Fibroblast of villous mesenchyme (primary cell): ENCODE measurements around the gene CCDC8. TPM values are rescaled to one million over a fixed set of nuclear protein-coding genes. Genes with fewer than 3 reads are reported as not detected.

Experiments
- DNase-seq: peaks from one replicate; pipeline ENCODE4 v3.0.0-alpha.2; 2010; ENCODE audit warnings: low read depth
- H3K4me3 ChIP-seq: 2 replicates; pipeline ENCODE4 v1.5.1; 2011; ENCODE audit warnings: low read depth, mild to moderate bottlenecking, low read length
- CTCF ChIP-seq: IDR thresholded peaks from 2 replicates; pipeline ENCODE4 v1.5.1; 2012; ENCODE audit warnings: low read depth, mild to moderate bottlenecking, low read length; ENCODE audit not compliant: insufficient read depth
- total RNA-seq: library from RNA; depleted of rRNA; stranded (reverse); fragments of >200 nt; gene quantifications from 2 replicates; pipeline ENCODE4 v1.2.3, GENCODE V29; 2012

The CCDC8 gene
- total RNA-seq, 1 donor = 8.6 TPM

DNA sequence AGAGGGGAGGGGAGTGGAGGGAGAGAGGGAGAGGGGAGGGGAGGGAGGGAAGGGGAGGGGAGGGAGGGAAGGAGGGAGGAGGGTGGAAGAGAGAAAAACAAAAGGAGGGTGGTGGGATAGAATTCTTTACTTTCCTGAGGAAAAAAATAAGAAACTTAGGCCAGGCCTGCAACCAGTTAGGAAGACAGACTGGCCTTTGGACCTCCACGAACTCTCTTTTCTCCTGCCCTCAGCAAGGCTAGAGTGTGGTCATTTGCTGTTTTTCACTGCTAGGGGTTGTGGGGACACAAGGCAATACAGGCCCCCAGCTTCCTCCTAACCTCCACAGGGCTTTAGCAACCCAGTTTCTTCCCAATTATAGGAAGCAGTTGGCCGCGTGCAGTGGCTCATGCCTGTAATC lies 4.2 kb downstream of the CCDC8 start:
- no peak for DNase-seq
- H3K4me3 ChIP-seq = peak overlapping the region; percentile 18
- no peak for TF ChIP-seq CTCF

DNA sequence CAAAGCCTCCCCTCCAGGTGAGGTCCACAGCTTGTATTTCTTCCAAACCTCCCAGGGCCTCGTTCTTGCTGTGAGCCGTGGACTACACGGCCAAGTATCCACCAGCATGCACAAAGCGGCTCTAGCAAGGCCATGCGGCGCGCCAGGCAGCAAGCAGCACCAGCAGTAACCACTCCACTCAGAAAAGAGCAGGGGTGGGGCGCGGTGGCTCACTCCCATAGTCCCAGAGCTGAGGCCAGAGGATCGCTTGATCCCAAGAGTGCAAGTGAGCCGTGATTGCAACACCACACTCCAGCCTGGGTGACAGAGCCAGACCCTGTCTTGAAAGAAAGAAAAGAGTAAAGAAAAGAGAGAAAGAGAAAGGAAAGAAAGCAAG lies 4.7 kb downstream of the CCDC8 start:
- peak overlapping the region; percentile 40 for H3K4me3 ChIP-seq
- peak; percentile 87 for DNase-seq
- TF ChIP-seq CTCF = no peak

DNA sequence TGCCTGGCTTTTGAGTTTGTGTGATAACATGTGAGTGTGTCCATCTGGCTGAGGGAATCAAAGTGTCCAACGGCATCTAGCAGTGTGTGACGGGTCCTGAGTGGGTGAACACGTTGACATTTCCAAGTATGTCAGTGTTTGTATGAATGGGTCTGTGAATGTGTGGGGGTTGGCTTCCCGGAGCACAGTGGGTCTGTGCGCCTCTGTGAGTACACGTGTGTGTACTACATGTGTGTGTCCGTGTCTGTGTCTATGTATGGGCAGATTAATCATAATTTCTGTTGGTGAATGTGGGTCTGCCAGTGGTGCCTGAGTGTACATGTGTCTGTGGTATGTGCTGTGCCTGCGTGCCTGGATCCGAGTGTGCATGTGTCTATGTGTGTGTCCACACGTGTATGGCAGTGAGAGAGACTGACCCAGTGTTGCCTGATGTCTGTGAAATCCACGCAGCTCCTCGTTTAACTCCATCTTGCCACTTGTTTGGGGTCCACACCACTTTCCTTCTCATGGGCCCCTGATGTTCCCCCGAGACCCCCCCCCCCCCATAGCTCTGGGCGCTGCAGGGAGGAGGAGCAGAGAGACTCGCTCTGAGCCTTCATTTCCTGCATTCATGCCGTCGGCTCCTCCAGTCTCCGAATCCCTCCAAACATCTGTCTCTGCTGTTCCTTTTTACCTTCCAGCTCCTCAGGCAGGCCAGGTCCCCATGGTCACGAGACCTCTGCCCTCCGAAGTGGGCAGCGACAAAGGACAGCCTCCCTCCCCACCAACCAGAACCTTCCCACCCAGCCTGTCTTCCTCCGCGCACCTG lies 5.3 kb downstream of the CCDC8 start:
- peak overlapping the region; percentile 40 for H3K4me3 ChIP-seq
- no peak for TF ChIP-seq CTCF
- no peak for DNase-seq

GRCh38 chr19:46406976-46407375 lies 6.4 kb downstream of the CCDC8 start:
- no peak for TF ChIP-seq CTCF
- H3K4me3 ChIP-seq = no peak overlapping the region
- DNase-seq = no peak

GRCh38 chr19:46404753-46405468 lies 8.5 kb downstream of the CCDC8 start:
- DNase-seq = no peak
- TF ChIP-seq CTCF = peak; percentile 13
- peak overlapping the region; percentile 58 for H3K4me3 ChIP-seq

DNA sequence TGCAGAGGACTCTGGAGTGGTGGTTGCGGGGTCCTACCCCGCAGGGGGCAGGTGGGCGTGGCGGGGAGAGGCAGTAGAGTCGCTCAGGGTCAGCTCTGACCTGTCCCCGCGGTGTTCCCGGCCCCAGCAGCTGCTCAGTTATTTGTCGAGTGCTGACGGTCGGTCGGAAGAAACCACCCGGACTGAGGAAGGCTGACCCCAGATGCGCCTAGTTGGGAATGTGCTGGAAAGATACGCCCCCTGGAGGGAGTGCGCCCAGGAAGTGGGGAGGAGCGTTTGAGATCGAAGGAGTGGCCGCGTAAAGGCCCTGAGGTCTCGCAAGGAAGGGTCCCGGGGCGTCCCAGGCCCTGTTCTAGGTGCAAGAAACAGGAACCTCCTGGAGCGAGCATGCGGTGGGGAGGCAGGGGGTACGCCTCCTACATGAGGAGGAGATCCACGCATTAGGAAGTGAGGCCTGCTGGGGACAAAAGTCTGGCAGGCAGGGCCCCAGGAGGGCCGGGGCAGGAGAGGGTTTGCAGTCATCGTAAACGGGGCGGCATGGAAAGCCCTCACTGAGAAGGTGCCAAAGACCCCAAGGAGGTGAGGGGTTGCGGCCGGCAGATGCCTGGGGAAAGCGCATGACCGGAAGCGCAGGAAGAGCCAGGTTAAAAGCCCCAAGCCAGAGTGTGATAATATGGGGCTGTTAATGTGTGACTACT lies 9.2 kb downstream of the CCDC8 start:
- peak; percentile 71 for DNase-seq
- H3K4me3 ChIP-seq = peak overlapping the region; percentile 58
- no peak for TF ChIP-seq CTCF
